A549 treated with AZD9567 at 1 μM for 4 hours (cell line): ENCODE measurements around the gene PAK1. TPM values are rescaled to one million over a fixed set of nuclear protein-coding genes. Genes with fewer than 3 reads are reported as not detected.

Source experiments
- total RNA-seq: library from RNA; stranded (reverse); fragments of 200-300 nt; extraction: Qiagen RNA extraction; gene quantifications from 5 replicates; pipeline ENCODE4 v1.2.3, GENCODE V29; 2022; ENCODE audit not compliant: insufficient read depth

PAK1 gene
- 20.3 to 24.1 TPM (median 21.0 TPM) in 5 replicates for total RNA-seq

GRCh38 chr11:77473801-77474683, at the start of gene PAK1:
Gene PAK1 (minus strand): TSS chr11:77474094. CDS start chr11:77392520, 81,574 bp downstream.

GRCh38 chr11:77301510-77301909, 172.4 kb downstream of the PAK1 start, which contains the start of gene GDPD4:
Gene GDPD4 (minus strand): TSS chr11:77301686. CDS start chr11:77285137, 16,549 bp downstream.

Other genes with a start within 250 kb of the PAK1 start
- gene GDPD4, start 172.4 kb downstream of the PAK1 start, total RNA-seq: not detected in 5 replicates
- 1.4 to 3.4 TPM (median 1.6 TPM) in 5 replicates for gene AQP11, start 115.9 kb upstream of the PAK1 start, total RNA-seq
- 144 to 207 TPM (median 153 TPM) in 5 replicates for gene CLNS1A, start 163.7 kb upstream of the PAK1 start, total RNA-seq